ENCODE data around the gene LYRM4. TPM values are rescaled to one million over a fixed set of nuclear protein-coding genes. Genes with fewer than 3 reads are reported as not detected.

Gene LYRM4
- total RNA-seq, 1 donor from 2014 or later = 27.1 TPM

DNA sequence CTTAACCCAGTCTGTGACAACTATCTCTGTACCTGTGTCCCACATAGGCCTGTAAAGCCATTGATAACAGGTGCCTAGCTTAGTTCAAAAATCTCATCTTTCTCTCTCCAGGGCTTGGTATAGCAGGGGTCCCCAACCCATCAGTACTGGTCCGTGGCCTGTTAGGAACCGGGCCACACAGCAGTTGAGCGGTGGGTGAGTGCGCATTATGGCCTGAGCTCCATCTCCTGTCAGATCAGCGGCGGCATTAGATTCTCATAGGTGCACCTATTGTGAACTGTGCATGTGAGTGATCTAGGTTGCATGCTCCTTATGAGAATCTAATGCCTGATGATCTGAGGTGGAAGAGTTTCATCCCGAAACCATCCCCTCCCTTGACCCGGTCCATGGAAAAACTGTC, 3.4 kb downstream of the LYRM4 start:
- Mint-ChIP-seq H3K27ac (ENCODE audit: unreplicated experiment) (no peak overlapping the region), H3K4me1 (ENCODE audit: unreplicated experiment) (peaks cover 16% of the 10 kb centered on the region), H3K27me3 (ENCODE audit: unreplicated experiment) (no peaks in the 10 kb centered on the region), H3K4me3 (ENCODE audit: unreplicated experiment) (no peak overlapping the region), H3K36me3 (ENCODE audit: unreplicated experiment) (peaks cover 9% of the 10 kb centered on the region), H3K9me3 (ENCODE audit: unreplicated experiment) (no peaks in the 10 kb centered on the region)
- TF ChIP-seq, protein P1, sequence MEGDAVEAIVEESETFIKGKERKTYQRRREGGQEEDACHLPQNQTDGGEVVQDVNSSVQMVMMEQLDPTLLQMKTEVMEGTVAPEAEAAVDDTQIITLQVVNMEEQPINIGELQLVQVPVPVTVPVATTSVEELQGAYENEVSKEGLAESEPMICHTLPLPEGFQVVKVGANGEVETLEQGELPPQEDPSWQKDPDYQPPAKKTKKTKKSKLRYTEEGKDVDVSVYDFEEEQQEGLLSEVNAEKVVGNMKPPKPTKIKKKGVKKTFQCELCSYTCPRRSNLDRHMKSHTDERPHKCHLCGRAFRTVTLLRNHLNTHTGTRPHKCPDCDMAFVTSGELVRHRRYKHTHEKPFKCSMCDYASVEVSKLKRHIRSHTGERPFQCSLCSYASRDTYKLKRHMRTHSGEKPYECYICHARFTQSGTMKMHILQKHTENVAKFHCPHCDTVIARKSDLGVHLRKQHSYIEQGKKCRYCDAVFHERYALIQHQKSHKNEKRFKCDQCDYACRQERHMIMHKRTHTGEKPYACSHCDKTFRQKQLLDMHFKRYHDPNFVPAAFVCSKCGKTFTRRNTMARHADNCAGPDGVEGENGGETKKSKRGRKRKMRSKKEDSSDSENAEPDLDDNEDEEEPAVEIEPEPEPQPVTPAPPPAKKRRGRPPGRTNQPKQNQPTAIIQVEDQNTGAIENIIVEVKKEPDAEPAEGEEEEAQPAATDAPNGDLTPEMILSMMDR (IDR thresholded peaks at IDR 0.05) = no peak
- no peak for DNase-seq (ENCODE audit: extremely low spot score, unreplicated experiment)

DNA sequence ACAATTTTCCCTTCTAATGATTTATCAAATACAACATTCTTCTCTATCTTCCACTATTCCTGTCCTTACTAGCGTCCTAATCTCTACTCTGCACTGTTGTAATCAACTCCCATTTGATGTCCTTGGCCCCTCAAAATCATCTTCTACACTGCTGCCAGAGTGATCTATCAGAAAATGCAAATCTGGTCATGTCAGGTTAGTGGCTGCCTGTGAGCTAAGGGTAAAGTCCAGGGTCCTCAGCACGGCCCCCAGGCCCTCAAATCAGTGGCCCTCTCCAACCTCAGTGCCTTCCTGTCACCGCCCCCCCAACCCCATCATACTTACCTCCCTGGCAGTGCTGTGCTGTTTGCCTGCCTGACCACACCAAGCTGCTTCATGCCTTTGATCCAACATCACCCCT, 3.8 kb downstream of the LYRM4 start:
- Mint-ChIP-seq H3K4me3 (ENCODE audit: unreplicated experiment) (no peak overlapping the region), H3K4me1 (ENCODE audit: unreplicated experiment) (peaks cover 16% of the 10 kb centered on the region)

DNA sequence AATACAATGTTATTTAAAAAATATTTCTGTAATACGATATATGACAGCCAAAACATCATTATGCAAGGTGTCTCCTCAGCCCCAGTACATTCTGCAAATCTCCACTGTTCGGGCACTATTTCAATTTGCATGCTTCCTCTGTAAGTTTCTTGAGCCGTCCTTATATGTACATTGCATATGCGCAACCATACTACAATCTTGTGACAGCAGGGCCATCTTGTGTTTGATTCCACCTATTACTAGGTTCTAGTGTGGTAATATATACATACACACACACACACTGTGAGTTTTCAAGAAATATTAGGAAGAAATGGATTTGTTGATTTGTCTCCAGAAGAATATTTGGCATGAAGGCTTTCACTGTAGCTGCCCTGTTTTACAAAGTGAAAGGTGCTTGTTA, 9.8 kb downstream of the LYRM4 start:
- Mint-ChIP-seq H3K4me1 (ENCODE audit: unreplicated experiment) (no peaks in the 10 kb centered on the region), H3K27me3 (ENCODE audit: unreplicated experiment) (no peaks in the 10 kb centered on the region), H3K9me3 (ENCODE audit: unreplicated experiment) (no peaks in the 10 kb centered on the region), H3K4me3 (ENCODE audit: unreplicated experiment) (no peak overlapping the region), H3K36me3 (ENCODE audit: unreplicated experiment) (peaks cover 11% of the 10 kb centered on the region), H3K27ac (ENCODE audit: unreplicated experiment) (no peak overlapping the region)
- TF ChIP-seq, protein P1 (IDR thresholded peaks at IDR 0.05) = no peak
- no peak for DNase-seq (ENCODE audit: extremely low spot score, unreplicated experiment)

More for the DNA sequence above, 3.8 kb downstream of the LYRM4 start:
- DNase-seq (ENCODE audit: extremely low spot score, unreplicated experiment) = no peak
- Mint-ChIP-seq H3K9me3 (ENCODE audit: unreplicated experiment) (no peaks in the 10 kb centered on the region), H3K27ac (ENCODE audit: unreplicated experiment) (no peak overlapping the region), H3K36me3 (ENCODE audit: unreplicated experiment) (peaks cover 12% of the 10 kb centered on the region), H3K27me3 (ENCODE audit: unreplicated experiment) (no peaks in the 10 kb centered on the region)
- TF ChIP-seq, protein P1 (IDR thresholded peaks at IDR 0.05) = no peak

DNA sequence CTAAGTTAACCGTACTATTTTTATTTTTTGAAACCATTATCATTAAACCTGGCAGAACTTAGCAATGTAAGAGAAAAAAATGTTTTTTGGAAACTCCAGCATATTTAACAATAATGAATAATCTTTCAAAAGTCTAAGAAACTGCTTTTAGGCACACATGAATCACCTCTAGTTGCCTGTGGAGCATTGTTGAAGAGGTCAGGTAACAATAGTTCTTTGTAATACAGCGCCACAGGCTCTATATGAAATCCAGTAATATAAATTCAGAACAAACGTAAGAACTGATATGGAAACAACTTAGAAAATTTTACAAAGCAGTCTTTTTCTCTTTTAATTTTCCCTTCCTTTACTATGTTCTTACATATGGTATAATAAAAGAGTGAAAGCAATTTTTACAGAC, 10.3 kb downstream of the LYRM4 start:
- TF ChIP-seq, protein P1 (IDR thresholded peaks at IDR 0.05) = no peak
- Mint-ChIP-seq H3K27me3 (ENCODE audit: unreplicated experiment) (no peaks in the 10 kb centered on the region), H3K27ac (ENCODE audit: unreplicated experiment) (no peak overlapping the region), H3K4me3 (ENCODE audit: unreplicated experiment) (no peak overlapping the region), H3K9me3 (ENCODE audit: unreplicated experiment) (no peaks in the 10 kb centered on the region), H3K4me1 (ENCODE audit: unreplicated experiment) (no peaks in the 10 kb centered on the region), H3K36me3 (ENCODE audit: unreplicated experiment) (peaks cover 11% of the 10 kb centered on the region)
- DNase-seq (ENCODE audit: extremely low spot score, unreplicated experiment) = no peak

DNA sequence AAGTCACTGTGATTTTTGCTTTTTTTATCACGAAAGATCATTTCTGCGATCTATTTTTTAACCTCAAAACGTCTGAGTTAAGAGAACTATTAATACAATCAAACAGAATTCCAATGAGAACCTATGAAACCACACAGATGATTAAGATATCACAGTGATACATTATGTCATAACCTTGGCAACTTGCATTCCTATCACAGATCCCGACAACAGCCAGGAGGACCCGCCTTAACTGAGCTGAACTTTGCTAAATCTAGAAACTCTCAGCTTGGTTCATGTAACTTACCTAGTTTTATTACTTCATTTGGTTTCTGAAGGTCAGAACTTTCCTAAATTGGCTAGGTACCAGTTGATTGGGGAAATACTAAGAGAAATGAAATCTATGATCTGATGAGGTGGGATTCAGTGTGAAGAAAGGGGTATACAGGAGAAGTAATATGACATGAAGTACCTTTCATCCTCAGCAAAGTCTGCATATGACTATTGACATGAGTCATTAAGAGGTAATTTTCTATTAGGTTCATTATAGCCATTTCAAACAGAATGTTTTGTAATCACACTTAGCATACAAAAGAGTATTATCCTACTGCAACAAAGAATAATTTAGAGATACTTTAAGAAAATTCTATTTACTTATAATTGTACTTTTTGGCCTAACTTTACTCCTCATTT, 11.2 kb downstream of the LYRM4 start:
- no peak for DNase-seq (ENCODE audit: extremely low spot score, unreplicated experiment)
- Mint-ChIP-seq H3K27ac (ENCODE audit: unreplicated experiment) (no peak overlapping the region), H3K9me3 (ENCODE audit: unreplicated experiment) (no peaks in the 10 kb centered on the region), H3K4me1 (ENCODE audit: unreplicated experiment) (no peaks in the 10 kb centered on the region), H3K4me3 (ENCODE audit: unreplicated experiment) (no peak overlapping the region), H3K36me3 (ENCODE audit: unreplicated experiment) (peaks cover 10% of the 10 kb centered on the region), H3K27me3 (ENCODE audit: unreplicated experiment) (no peaks in the 10 kb centered on the region)
- TF ChIP-seq, protein P1 (IDR thresholded peaks at IDR 0.05) = no peak

All from osteocyte (in vitro differentiated cells).